Kidney capillary endothelial cell (primary cell): ENCODE results near the gene CTNNA1.

ENCODE experiments used
- DNase-seq: peaks from one replicate; pipeline ENCODE4 v3.0.0-alpha.2; 2018; ENCODE audit warnings: low spot score

The CTNNA1 gene

GRCh38 chr5:138949223-138949574, 196.0 kb downstream of the CTNNA1 start:
- no peak for DNase-seq

- DNase-seq, result no peak
Measured at GRCh38 chr5:138949988-138950387, 196.8 kb downstream of the CTNNA1 start.

GRCh38 chr5:138950421-138951031, 197.3 kb downstream of the CTNNA1 start:
- DNase-seq, result no peak

GRCh38 chr5:138951091-138951985, 198.1 kb downstream of the CTNNA1 start:
- no peak for DNase-seq

- no peak for DNase-seq
Measured at GRCh38 chr5:138951986-138952735, 198.9 kb downstream of the CTNNA1 start.

- DNase-seq, result no peak
Measured at GRCh38 chr5:138952962-138953361, 199.7 kb downstream of the CTNNA1 start.

GRCh38 chr5:138953387-138954256, 200.4 kb downstream of the CTNNA1 start:
- no peak for DNase-seq

GRCh38 chr5:138954257-138955012, 201.2 kb downstream of the CTNNA1 start:
- no peak for DNase-seq

- no peak for DNase-seq
Measured at GRCh38 chr5:138955013-138955660, 201.9 kb downstream of the CTNNA1 start.

GRCh38 chr5:138955671-138956295, 202.6 kb downstream of the CTNNA1 start:
- no peak for DNase-seq

- no peak for DNase-seq
Measured at GRCh38 chr5:138956801-138957200, 203.6 kb downstream of the CTNNA1 start.

GRCh38 chr5:138960145-138960692, 207.0 kb downstream of the CTNNA1 start:
- DNase-seq, result no peak

GRCh38 chr5:138961221-138961620, 208.0 kb downstream of the CTNNA1 start:
- no peak for DNase-seq

- no peak for DNase-seq
Measured at GRCh38 chr5:138961729-138962128, 208.5 kb downstream of the CTNNA1 start.

- no peak for DNase-seq
Measured at GRCh38 chr5:138962614-138963370, 209.6 kb downstream of the CTNNA1 start.

- DNase-seq, result peak; percentile 55
Measured at GRCh38 chr5:138963763-138964371, 210.6 kb downstream of the CTNNA1 start.

GRCh38 chr5:138964647-138965201, 211.5 kb downstream of the CTNNA1 start:
- DNase-seq, result no peak

GRCh38 chr5:138965626-138966025, 212.4 kb downstream of the CTNNA1 start:
- no peak for DNase-seq
